ENCODE measurements around the gene GSKIP. TPM values are rescaled to one million over a fixed set of nuclear protein-coding genes. Genes with fewer than 3 reads are reported as not detected.

Gene GSKIP
- polyA plus RNA-seq (2013, experiment 1 of 2): 20.2 TPM
- 22.0 TPM for polyA plus RNA-seq (2013, experiment 2 of 2)

- peak within 1 kb of the TSS; percentile 35 to 85 for H3K4ac ChIP-seq (ENCODE audit: low read depth in 1 of 2, low read length in 2 of 2)
- peak within 1 kb of the TSS; percentile 77 for H2BK15ac ChIP-seq (ENCODE audit: low read depth, poor library complexity, severe bottlenecking)
- no peaks in the 10 kb centered on the region for H3K36me3 ChIP-seq (ENCODE audit: control insufficient read depth in 1 of 2, insufficient read depth in 2 of 2, low read depth in 1 of 2, low read length in 2 of 2)
- peak within 1 kb of the TSS; percentile 97 for H3K9ac ChIP-seq (ENCODE audit: low read length)
- H3K18ac ChIP-seq (ENCODE audit: low read depth in 1 of 2, low read length in 2 of 2): peak within 1 kb of the TSS; percentile 77 to 93
- peak within 1 kb of the TSS; percentile 97 for H3K4me3 ChIP-seq (ENCODE audit: insufficient read depth in 1 of 2, low read depth in 1 of 2, low read length in 2 of 2)
- no peaks in the 10 kb centered on the region for H3K9me3 ChIP-seq (ENCODE audit: control insufficient read depth, low read length)
- WGBS: under 1% methylated on average over 78 of the region's 92 CpGs
- DNase-seq: peak; percentile 92
- H3K79me1 ChIP-seq (replicated peaks; ENCODE audit: low read length, poor library complexity, severe bottlenecking): peaks cover 17% of the 10 kb centered on the region
- no peak within 1 kb of the TSS for H2BK120ac ChIP-seq (ENCODE audit: low read depth, low read length)
- peaks cover 4% of the 10 kb centered on the region for H3K4me1 ChIP-seq (ENCODE audit: control insufficient read depth, insufficient read depth, low read depth, low read length)
- H3K27ac ChIP-seq (ENCODE audit: low read length, poor library complexity, severe bottlenecking): peak within 1 kb of the TSS; percentile 55
- peak within 1 kb of the TSS; percentile 91 for H2AFZ ChIP-seq (ENCODE audit: low read depth, low read length)
- H2AK5ac ChIP-seq (ENCODE audit: low read length, severe bottlenecking): no peak within 1 kb of the TSS
- H3K23ac ChIP-seq (ENCODE audit: low read length in 2 of 2): peak within 1 kb of the TSS; percentile 20 to 91
- peak within 1 kb of the TSS; percentile 46 for H4K91ac ChIP-seq (ENCODE audit: low read length)
- H2BK5ac ChIP-seq (ENCODE audit: low read depth, low read length, poor library complexity, severe bottlenecking): peak within 1 kb of the TSS; percentile 61
- H4K8ac ChIP-seq (ENCODE audit: low read length): peak within 1 kb of the TSS; percentile 75
- H3K4me2 ChIP-seq (ENCODE audit: low read length, poor library complexity, severe bottlenecking): peak within 1 kb of the TSS; percentile 90
- H3K14ac ChIP-seq (ENCODE audit: low read length in 2 of 2): peak within 1 kb of the TSS in 1 of 2 experiments; percentile 92
- H2BK12ac ChIP-seq (ENCODE audit: low read length in 2 of 2): no peak within 1 kb of the TSS
- no peaks in the 10 kb centered on the region for H3K27me3 ChIP-seq (ENCODE audit: control insufficient read depth in 1 of 2, insufficient read depth in 1 of 2, low read length in 2 of 2)
These were observed at the start of gene GSKIP, which contains the start of gene ATG2B for GRCh38 chr14:96362965-96363750. Gene GSKIP, plus strand, starts transcription at chr14:96363526. Its CDS starts 18,722 bp downstream, at chr14:96382248. Gene ATG2B, minus strand, starts transcription at chr14:96363341. Its CDS starts 365 bp downstream, at chr14:96362976.

GRCh38 chr14:96316087-96316486 is 47.2 kb upstream of the GSKIP start:
- Histone ChIP-seq H3K4me3 (ENCODE audit: insufficient read depth in 1 of 2, low read depth in 1 of 2, low read length in 2 of 2) (no peak overlapping the region), H3K4me2 (ENCODE audit: low read length, poor library complexity, severe bottlenecking) (no peak overlapping the region), H2AFZ (ENCODE audit: low read depth, low read length) (no peak overlapping the region), H2BK15ac (ENCODE audit: low read depth, poor library complexity, severe bottlenecking) (no peak overlapping the region), H3K27ac (ENCODE audit: low read length, poor library complexity, severe bottlenecking) (no peak overlapping the region), H3K14ac (ENCODE audit: low read length in 2 of 2) (no peak overlapping the region), H3K9ac (ENCODE audit: low read length) (no peak overlapping the region), H3K23ac (ENCODE audit: low read length in 2 of 2) (no peak overlapping the region), H2BK12ac (ENCODE audit: low read length in 2 of 2) (no peak overlapping the region), H3K79me1 (replicated peaks; ENCODE audit: low read length, poor library complexity, severe bottlenecking) (peaks cover 6% of the 10 kb centered on the region), H4K8ac (ENCODE audit: low read length) (no peak overlapping the region), H3K9me3 (ENCODE audit: control insufficient read depth, low read length) (no peaks in the 10 kb centered on the region), H3K27me3 (ENCODE audit: control insufficient read depth in 1 of 2, insufficient read depth in 1 of 2, low read length in 2 of 2) (no peaks in the 10 kb centered on the region), H2BK5ac (ENCODE audit: low read depth, low read length, poor library complexity, severe bottlenecking) (no peak overlapping the region), H3K4ac (ENCODE audit: low read depth in 1 of 2, low read length in 2 of 2) (no peak overlapping the region), H2BK120ac (ENCODE audit: low read depth, low read length) (no peak overlapping the region), H3K4me1 (ENCODE audit: control insufficient read depth, insufficient read depth, low read depth, low read length) (peaks cover under 1% of the 10 kb centered on the region), H2AK5ac (ENCODE audit: low read length, severe bottlenecking) (no peak overlapping the region), H3K36me3 (ENCODE audit: control insufficient read depth in 1 of 2, insufficient read depth in 2 of 2, low read depth in 1 of 2, low read length in 2 of 2) (peaks cover 6 to 91% of the 10 kb centered on the region in 2 experiments), H3K18ac (ENCODE audit: low read depth in 1 of 2, low read length in 2 of 2) (no peak overlapping the region), H4K91ac (ENCODE audit: low read length) (no peak overlapping the region)
- 94% methylated on average over 2 of the region's 3 CpGs for WGBS
- DNase-seq: no peak

GRCh38 chr14:96318836-96319235 is 44.5 kb upstream of the GSKIP start:
- no peaks in the 10 kb centered on the region for H3K27me3 ChIP-seq (ENCODE audit: control insufficient read depth in 1 of 2, insufficient read depth in 1 of 2, low read length in 2 of 2)
- H2BK120ac ChIP-seq (ENCODE audit: low read depth, low read length): no peak overlapping the region
- 94% methylated on average over 9 of the region's 9 CpGs for WGBS
- no peaks in the 10 kb centered on the region for H3K9me3 ChIP-seq (ENCODE audit: control insufficient read depth, low read length)
- H2AFZ ChIP-seq (ENCODE audit: low read depth, low read length): no peak overlapping the region
- no peak overlapping the region for H3K23ac ChIP-seq (ENCODE audit: low read length in 2 of 2)
- DNase-seq: no peak
- no peak overlapping the region for H2BK15ac ChIP-seq (ENCODE audit: low read depth, poor library complexity, severe bottlenecking)
- no peak overlapping the region for H2AK5ac ChIP-seq (ENCODE audit: low read length, severe bottlenecking)
- no peak overlapping the region for H3K14ac ChIP-seq (ENCODE audit: low read length in 2 of 2)
- no peak overlapping the region for H3K27ac ChIP-seq (ENCODE audit: low read length, poor library complexity, severe bottlenecking)
- no peaks in the 10 kb centered on the region for H3K4me1 ChIP-seq (ENCODE audit: control insufficient read depth, insufficient read depth, low read depth, low read length)
- H2BK12ac ChIP-seq (ENCODE audit: low read length in 2 of 2): no peak overlapping the region
- H3K18ac ChIP-seq (ENCODE audit: low read depth in 1 of 2, low read length in 2 of 2): no peak overlapping the region
- no peak overlapping the region for H3K4me2 ChIP-seq (ENCODE audit: low read length, poor library complexity, severe bottlenecking)
- no peak overlapping the region for H3K4ac ChIP-seq (ENCODE audit: low read depth in 1 of 2, low read length in 2 of 2)
- H4K8ac ChIP-seq (ENCODE audit: low read length): no peak overlapping the region
- no peak overlapping the region for H3K4me3 ChIP-seq (ENCODE audit: insufficient read depth in 1 of 2, low read depth in 1 of 2, low read length in 2 of 2)
- peaks cover 6% of the 10 kb centered on the region for H3K79me1 ChIP-seq (replicated peaks; ENCODE audit: low read length, poor library complexity, severe bottlenecking)
- H3K9ac ChIP-seq (ENCODE audit: low read length): no peak overlapping the region
- peaks cover 5 to 96% of the 10 kb centered on the region in 2 experiments for H3K36me3 ChIP-seq (ENCODE audit: control insufficient read depth in 1 of 2, insufficient read depth in 2 of 2, low read depth in 1 of 2, low read length in 2 of 2)
- no peak overlapping the region for H4K91ac ChIP-seq (ENCODE audit: low read length)
- H2BK5ac ChIP-seq (ENCODE audit: low read depth, low read length, poor library complexity, severe bottlenecking): no peak overlapping the region

- no CpG with 5 or more reads among the region's 1 CpG for WGBS
These were observed 42.7 kb upstream of the GSKIP start for GRCh38 chr14:96320605-96321004.

More at GRCh38 chr14:96320605-96321004, 42.7 kb upstream of the GSKIP start:
- Histone ChIP-seq H2BK15ac (ENCODE audit: low read depth, poor library complexity, severe bottlenecking) (no peak overlapping the region), H2BK5ac (ENCODE audit: low read depth, low read length, poor library complexity, severe bottlenecking) (no peak overlapping the region), H3K27me3 (ENCODE audit: control insufficient read depth in 1 of 2, insufficient read depth in 1 of 2, low read length in 2 of 2) (no peaks in the 10 kb centered on the region), H3K14ac (ENCODE audit: low read length in 2 of 2) (no peak overlapping the region), H3K27ac (ENCODE audit: low read length, poor library complexity, severe bottlenecking) (no peak overlapping the region), H3K36me3 (ENCODE audit: control insufficient read depth in 1 of 2, insufficient read depth in 2 of 2, low read depth in 1 of 2, low read length in 2 of 2) (peaks cover 5 to 96% of the 10 kb centered on the region in 2 experiments), H3K23ac (ENCODE audit: low read length in 2 of 2) (no peak overlapping the region), H2BK120ac (ENCODE audit: low read depth, low read length) (no peak overlapping the region), H3K18ac (ENCODE audit: low read depth in 1 of 2, low read length in 2 of 2) (no peak overlapping the region), H3K4me1 (ENCODE audit: control insufficient read depth, insufficient read depth, low read depth, low read length) (no peaks in the 10 kb centered on the region), H3K4me3 (ENCODE audit: insufficient read depth in 1 of 2, low read depth in 1 of 2, low read length in 2 of 2) (no peak overlapping the region), H4K91ac (ENCODE audit: low read length) (no peak overlapping the region), H3K4ac (ENCODE audit: low read depth in 1 of 2, low read length in 2 of 2) (no peak overlapping the region), H2BK12ac (ENCODE audit: low read length in 2 of 2) (no peak overlapping the region), H4K8ac (ENCODE audit: low read length) (no peak overlapping the region), H3K79me1 (replicated peaks; ENCODE audit: low read length, poor library complexity, severe bottlenecking) (peaks cover 6% of the 10 kb centered on the region), H2AFZ (ENCODE audit: low read depth, low read length) (no peak overlapping the region), H2AK5ac (ENCODE audit: low read length, severe bottlenecking) (no peak overlapping the region), H3K4me2 (ENCODE audit: low read length, poor library complexity, severe bottlenecking) (no peak overlapping the region), H3K9ac (ENCODE audit: low read length) (no peak overlapping the region), H3K9me3 (ENCODE audit: control insufficient read depth, low read length) (no peaks in the 10 kb centered on the region)
- DNase-seq: no peak
